ENCODE results near the gene NOM1. TPM values are rescaled to one million over a fixed set of nuclear protein-coding genes. Genes with fewer than 3 reads are reported as not detected.
"Not testable (repeated sequence)": the region's sequence is repeated elsewhere in the genome, so short reads cannot be mapped to it uniquely, and the experiment has no call there.

NOM1 gene
- total RNA-seq, 1 donor = 11.6 TPM

DNA sequence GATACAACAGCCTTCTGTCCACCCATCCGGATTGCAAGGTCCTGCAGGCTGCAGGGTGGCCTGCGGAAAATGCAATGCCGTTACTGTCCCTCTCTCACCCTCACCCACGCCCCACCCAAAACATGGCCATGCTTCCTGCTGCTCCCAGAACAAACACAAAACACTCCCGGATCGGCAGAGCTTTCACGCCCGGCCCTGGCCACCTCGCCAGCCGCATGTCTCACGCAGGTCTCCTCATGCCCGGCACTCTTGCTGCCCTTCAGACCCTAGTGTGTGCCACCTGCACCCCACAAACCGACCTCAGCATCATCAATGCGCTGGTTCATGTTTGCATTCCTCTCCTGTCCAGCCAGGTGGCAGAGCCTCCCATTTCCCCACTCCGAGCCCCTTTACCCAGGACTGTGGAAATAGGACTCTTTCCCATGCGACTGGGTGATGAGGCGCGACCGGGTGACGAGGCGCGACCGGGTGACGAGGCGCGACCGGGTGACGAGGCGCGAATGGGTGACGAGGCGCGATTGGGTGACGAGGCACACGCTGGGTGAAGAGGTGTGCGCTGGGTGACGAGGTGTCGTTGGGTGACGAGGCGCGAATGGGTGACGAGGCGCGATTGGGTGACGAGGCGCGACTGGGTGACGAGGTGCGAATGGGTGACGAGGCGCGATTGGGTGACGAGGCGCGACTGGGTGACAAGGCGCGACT lies 8.9 kb upstream of the NOM1 start:
- DNase-seq (ENCODE audit: low read depth in 2 of 3, low spot score in 2 of 3) = no peak

DNA sequence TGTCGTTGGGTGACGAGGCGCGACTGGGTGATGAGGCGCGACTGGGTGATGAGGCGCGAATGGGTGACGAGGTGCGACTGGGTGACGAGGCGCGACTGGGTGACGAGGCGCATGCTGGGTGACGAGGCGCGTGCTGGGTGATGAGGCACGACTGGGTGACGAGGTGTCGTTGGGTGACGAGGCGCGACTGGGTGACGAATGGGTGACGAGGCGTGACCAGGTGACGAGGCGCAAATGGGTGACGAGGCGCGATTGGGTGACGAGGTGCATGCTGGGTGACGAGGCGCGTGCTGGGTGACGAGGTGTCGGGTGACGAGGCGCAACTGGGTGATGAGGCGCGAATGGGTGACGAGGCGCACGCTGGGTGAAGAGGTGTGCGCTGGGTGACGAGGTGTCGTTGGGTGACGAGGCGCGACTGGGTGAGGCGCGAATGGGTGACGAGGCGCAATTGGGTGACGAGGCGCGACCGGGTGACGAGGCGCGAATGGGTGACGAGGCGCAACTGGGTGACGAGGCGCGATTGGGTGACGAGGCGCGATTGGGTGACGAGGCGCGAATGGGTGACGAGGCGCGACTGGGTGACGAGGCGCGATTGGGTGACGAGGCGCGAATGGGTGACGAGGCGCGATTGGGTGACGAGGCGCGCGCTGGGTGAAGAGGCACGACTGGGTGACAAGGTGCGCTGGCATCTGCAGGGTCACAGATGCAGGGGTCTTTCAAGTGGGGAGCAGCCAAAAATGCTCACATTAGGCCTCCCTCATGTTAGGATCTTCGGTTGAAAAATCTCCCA lies 7.9 kb upstream of the NOM1 start:
- DNase-seq (ENCODE audit: low read depth in 2 of 3, low spot score in 2 of 3) = no peak

GRCh38 chr7:156942708-156943090 lies 6.8 kb upstream of the NOM1 start:
- no peak for DNase-seq (ENCODE audit: low read depth in 2 of 3, low spot score in 2 of 3)

DNA sequence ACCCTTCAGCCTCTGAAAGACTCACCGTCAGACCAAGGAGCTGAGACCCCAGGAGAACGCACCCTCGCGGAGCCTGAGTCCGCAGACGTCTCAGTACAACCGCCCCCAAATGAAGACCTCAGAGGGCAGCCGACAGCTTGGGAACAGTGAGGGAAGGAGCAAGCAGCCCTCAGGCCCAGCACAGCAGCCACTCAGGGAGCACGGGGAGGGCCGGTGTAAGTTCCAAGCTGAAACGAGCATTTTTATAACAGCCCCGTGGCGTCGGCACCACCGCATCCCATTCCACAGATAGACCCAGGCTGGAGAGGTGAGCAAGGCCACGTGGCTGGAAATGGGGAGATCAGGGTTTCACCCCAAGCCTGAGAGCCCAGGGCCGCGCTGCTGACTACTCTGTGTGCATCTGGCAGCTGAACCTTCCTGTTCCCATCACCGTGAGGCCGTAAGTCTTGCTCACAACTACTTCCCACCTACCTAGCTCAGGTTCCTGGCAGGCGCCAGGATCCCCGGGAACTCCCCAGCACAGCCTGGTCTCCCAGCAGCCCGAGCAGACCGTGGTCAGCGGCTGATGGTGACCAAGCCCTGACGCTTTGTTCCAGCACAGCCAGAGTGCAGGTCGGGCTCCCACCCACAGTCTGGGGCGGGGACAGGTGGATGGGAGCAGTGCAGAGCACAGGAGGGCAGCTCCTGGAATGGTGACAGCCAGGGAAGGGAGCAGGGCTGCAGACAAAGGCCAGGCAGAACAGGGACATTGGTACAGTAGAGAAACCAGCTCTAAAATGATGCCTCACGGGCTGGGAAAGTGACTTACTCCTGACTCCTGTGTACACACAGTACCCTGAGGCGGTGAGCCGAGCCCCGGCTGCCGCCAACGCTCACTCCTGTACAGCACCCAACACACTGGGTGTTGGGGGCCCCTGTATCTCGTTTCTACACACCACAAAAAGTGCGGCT lies 6.1 kb upstream of the NOM1 start:
- no peak for DNase-seq (ENCODE audit: low read depth in 2 of 3, low spot score in 2 of 3)

GRCh38 chr7:156944876-156945275 lies 4.6 kb upstream of the NOM1 start:
- no peak for DNase-seq (ENCODE audit: low read depth in 2 of 3, low spot score in 2 of 3)

GRCh38 chr7:156947120-156947843 lies 2.2 kb upstream of the NOM1 start:
- no peak for DNase-seq (ENCODE audit: low read depth in 2 of 3, low spot score in 2 of 3)

GRCh38 chr7:156948361-156948760 lies 1.2 kb upstream of the NOM1 start:
- DNase-seq (ENCODE audit: low read depth in 2 of 3, low spot score in 2 of 3) = no peak

DNA sequence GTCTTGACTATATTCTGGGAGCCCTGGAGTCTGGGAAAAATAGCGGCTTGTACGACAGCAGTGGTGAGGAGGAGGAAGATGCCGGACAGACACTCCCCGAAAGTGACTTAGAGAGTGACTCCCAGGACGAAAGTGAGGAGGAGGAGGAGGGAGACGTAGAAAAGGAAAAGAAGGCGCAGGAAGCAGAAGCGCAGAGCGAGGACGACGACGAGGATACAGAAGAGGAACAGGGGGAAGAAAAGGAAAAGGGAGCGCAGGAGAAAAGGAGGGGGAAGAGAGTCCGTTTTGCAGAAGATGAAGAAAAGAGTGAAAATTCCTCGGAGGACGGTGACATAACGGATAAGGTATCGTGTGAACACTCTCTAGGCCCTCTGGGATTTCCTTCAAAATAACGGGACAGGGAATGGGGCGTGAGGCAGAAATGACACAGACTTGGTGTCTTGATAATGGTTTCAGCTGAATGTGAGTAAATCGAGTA lies 908 bp downstream of the NOM1 start:
- DNase-seq (ENCODE audit: low read depth in 2 of 3, low spot score in 2 of 3) = no peak

DNA sequence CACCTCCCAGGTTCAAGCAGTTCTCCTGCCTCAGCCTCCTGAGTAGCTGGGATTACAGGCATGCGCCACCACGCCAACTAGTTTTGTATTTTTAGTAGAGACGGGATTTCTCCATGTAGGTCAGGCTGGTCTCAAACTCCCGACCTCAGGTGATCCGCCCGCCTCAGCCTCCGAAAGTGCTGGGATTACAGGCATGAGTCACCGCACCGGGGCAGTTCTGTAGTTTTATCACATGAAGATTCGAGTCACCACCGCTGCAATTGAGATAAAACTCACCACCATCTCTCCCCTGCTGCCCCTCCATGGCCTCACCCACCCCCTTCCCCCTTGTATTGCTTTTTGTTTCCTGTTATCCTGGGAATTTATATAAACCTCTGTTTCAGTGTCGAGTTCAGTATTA lies 3.7 kb downstream of the NOM1 start:
- not testable (repeated sequence) for DNase-seq (ENCODE audit: low read depth in 2 of 3, low spot score in 2 of 3)

DNA sequence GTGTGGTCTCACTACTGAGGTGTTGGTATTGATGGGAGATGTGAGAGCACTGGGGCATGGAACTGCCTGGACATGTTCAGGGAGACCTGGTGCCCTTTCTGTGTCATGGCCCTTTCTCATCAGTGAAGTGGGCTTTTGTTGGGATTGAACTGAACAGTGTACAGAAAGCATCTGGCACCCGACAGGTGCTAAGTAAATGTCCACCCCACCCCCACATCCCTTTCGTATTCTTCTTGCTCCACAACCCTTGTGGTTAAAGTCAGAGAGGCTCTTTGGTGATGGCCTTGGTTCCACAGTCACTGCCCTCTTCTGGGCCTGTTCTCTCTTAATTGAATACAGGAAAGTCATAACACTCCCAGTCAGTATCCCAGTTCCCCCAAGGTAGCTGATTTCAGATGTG lies 5.4 kb downstream of the NOM1 start:
- no peak for DNase-seq (ENCODE audit: low read depth in 2 of 3, low spot score in 2 of 3)

DNA sequence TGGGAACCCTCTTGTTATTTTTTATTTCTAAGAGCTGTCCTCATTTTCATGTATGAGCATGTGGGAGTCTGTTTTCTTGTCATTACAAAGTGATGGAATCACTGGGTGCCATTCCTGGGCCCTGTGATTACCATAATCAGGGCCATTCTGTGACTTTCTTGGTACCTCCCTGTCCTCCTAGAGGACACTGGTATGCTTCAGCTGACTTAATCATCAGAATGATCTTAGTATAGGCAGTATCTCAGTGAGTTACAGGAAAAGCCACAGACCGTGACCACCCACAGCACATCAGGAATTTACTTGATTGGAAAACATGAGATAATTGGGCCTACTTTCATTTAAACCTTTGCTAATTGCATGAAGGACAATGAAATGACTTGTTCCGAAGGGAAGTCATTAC lies 7.2 kb downstream of the NOM1 start:
- DNase-seq (ENCODE audit: low read depth in 2 of 3, low spot score in 2 of 3) = no peak

- no peak for DNase-seq (ENCODE audit: low read depth in 2 of 3, low spot score in 2 of 3)
Observed at GRCh38 chr7:156962145-156962544, 12.6 kb downstream of the NOM1 start.

DNA sequence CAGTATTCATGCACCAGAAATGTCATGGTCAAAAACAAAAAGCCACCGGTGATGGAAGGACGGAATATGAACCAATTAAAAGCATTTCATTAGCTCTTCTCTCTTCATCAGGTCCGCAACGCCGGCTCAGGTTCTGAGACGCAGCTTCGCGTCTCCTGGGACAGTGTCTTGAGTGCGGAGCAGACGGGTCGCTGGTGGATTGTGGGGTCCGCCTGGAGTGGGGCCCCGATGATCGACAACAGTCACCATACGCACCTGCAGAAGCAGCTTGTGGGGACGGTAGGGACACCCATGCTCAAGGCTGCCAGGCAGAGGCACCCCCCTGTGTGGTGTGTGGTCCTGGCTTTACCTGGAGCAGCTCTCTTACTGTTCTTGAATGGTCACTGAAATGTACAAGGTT lies 13.4 kb downstream of the NOM1 start:
- DNase-seq (ENCODE audit: low read depth in 2 of 3, low spot score in 2 of 3) = no peak

GRCh38 chr7:156963472-156963871 lies 14.0 kb downstream of the NOM1 start:
- no peak for DNase-seq (ENCODE audit: low read depth in 2 of 3, low spot score in 2 of 3)

DNA sequence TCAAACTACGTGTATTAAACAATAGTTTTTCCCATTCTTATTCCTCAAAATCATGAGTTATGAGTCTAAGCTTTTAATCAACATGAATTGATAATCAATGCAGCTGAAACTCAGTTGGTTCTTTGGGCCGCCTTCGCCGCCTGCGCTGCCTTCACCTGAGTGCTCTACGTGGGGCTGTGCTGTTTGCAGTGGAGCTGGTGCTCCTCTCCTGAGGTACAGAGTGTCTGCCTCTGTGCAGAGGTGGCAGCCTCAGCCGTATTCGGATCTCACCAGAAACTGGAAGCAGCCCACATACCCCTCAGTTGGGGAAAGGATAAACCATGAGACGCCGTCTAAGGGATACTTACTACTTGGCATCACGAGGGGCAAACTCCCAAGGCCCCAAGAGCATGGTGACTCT lies 15.5 kb downstream of the NOM1 start:
- no peak for DNase-seq (ENCODE audit: low read depth in 2 of 3, low spot score in 2 of 3)

DNA sequence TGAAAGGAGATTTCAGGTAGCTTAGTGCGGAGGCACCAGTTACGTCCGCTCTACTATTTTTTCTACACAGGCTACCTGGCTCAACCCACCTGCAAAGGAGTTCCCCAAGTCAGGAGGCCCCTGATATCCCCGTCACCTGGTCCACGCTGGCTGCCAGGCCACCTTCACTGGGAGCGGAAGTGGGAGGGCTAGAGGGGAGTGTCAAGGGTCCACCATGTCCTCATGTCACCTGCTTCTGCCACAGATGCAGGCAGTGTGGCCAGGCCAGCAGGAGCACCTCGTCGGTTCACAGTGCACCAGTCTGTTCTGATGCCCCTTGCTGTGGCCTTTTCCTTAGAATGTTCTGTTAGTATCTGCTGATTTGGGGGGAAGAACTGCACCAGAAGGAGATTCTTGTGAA lies 16.9 kb downstream of the NOM1 start:
- no peak for DNase-seq (ENCODE audit: low read depth in 2 of 3, low spot score in 2 of 3)

DNA sequence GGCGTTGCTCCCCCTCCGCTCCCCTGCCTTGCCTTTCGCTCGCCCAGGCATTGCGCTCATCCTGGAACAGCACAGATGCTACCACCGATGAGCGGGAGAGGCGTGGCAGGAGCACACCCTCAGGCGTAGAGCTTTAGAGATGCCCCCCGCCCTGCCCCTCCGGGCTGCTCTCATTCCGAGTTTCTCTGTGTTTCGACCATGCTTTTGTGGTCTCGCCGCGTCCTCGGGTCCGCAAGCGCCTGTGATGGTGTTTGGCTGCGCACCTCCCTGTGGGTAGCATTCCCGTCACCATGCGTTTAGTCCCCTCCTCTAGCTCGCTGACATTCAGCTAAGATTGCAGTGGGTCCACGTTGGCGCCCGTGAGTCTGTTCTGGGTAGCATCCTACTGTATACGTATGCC lies 18.7 kb downstream of the NOM1 start:
- no peak for DNase-seq (ENCODE audit: low read depth in 2 of 3, low spot score in 2 of 3)

DNA sequence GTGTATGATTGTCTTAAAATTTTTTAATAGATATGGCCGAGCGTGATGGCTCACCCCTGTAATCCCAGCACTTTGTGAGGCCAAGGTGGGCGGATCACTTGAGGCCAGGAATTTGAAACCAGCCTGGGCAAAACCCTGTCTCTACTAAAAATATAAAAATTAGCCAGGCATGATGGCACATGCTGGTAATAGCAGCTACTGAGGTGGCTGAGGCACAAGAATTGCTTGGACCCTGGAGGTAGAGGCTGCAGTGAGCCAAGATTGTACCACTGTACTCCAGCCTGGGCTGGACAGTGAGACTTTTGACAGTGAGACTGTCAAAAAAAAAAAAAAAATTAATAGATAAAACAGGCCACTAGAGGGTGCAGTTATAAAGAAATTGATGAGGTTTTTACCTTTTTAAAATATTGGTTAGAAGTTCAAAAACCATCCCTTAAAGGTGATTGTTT lies 20.5 kb downstream of the NOM1 start:
- peak in 2 of 3 donors; percentile 6 to 30 for DNase-seq (ENCODE audit: low read depth in 2 of 3, low spot score in 2 of 3)

GRCh38 chr7:156975620-156976019 lies 26.1 kb downstream of the NOM1 start:
- no peak for DNase-seq (ENCODE audit: low read depth in 2 of 3, low spot score in 2 of 3)

- DNase-seq (ENCODE audit: low read depth in 2 of 3, low spot score in 2 of 3) = no peak
Observed at GRCh38 chr7:156979007-156979606, 29.6 kb downstream of the NOM1 start.
